Caco-2 (cell line): ENCODE measurements around the gene YWHAH. TPM values are rescaled to one million over a fixed set of nuclear protein-coding genes. Genes with fewer than 3 reads are reported as not detected.

Source experiments
- BruUV-seq: library from RNA; stranded (reverse); fragments of 400-500 nt; replicated peaks from 2 replicates; lab custom pipeline; 2021; lab: Mats Ljungman, UMichigan
- CTCF ChIA-PET: fragments of 300-600 bp; sonication (Branson Sonifier 250); formaldehyde crosslinking; loops from one replicate; lab custom pipeline; 2022; ENCODE audit warnings: antibody characterized with exemption; lab: Charles Lee
- POLR2A ChIA-PET: fragments of 300-600 bp; sonication (Branson Sonifier 250); formaldehyde crosslinking; loops from one replicate; lab custom pipeline; 2022; ENCODE audit warnings: antibody characterized with exemption; lab: Charles Lee
- DNase-seq, 2 experiments: peaks; one replicate each; pipeline versions ENCODE4 v3.0.0 to v3.0.0-alpha.2; 2020 to 2022
- H3K27me3 ChIP-seq: replicated peaks from 2 replicates; pipeline ENCODE4 v1.6.0; 2011; ENCODE audit warnings: low read length; ENCODE audit not compliant: control insufficient read depth, insufficient read depth
- H3K36me3 ChIP-seq: 2 replicates; pipeline ENCODE4 v1.5.1; 2011; ENCODE audit warnings: low read length; ENCODE audit not compliant: control insufficient read depth, insufficient read depth
- H3K4me1 ChIP-seq: fragments of 250-450 bp; sonication (Bioruptor Pico); 2 replicates; pipeline ENCODE4 v1.5.1; 2020; ENCODE audit warnings: mild to moderate bottlenecking
- H3K4me3 ChIP-seq: 2 replicates; pipeline ENCODE4 v1.5.1; 2011; ENCODE audit warnings: low read depth, mild to moderate bottlenecking, control low read depth, low read length
- H3K9me3 ChIP-seq: fragments of 250-450 bp; sonication (Bioruptor Pico); 2 replicates; pipeline ENCODE4 v1.5.1; 2020; ENCODE audit warnings: mild to moderate bottlenecking, moderate library complexity
- H3K27ac Mint-ChIP-seq: one replicate; pipeline ENCODE4 v1.8.0; 2022; ENCODE audit warnings: mixed read lengths; ENCODE audit not compliant: unreplicated experiment
- H3K27me3 Mint-ChIP-seq: one replicate; pipeline ENCODE4 v1.8.0; 2022; ENCODE audit warnings: mixed read lengths; ENCODE audit not compliant: insufficient read depth, unreplicated experiment
- H3K36me3 Mint-ChIP-seq: one replicate; pipeline ENCODE4 v1.8.0; 2022; ENCODE audit warnings: mild to moderate bottlenecking, mixed read lengths; ENCODE audit not compliant: insufficient read depth, unreplicated experiment
- H3K4me1 Mint-ChIP-seq: one replicate; pipeline ENCODE4 v1.8.0; 2022; ENCODE audit warnings: low read depth, mixed read lengths; ENCODE audit not compliant: unreplicated experiment
- H3K4me3 Mint-ChIP-seq: one replicate; pipeline ENCODE4 v1.8.0; 2022; ENCODE audit warnings: mild to moderate bottlenecking, moderate library complexity, mixed read lengths; ENCODE audit not compliant: unreplicated experiment
- H3K9me3 Mint-ChIP-seq: one replicate; pipeline ENCODE4 v1.8.0; 2022; ENCODE audit warnings: mixed read lengths; ENCODE audit not compliant: unreplicated experiment
- CTCF ChIP-seq, 2 experiments: fragments of 200-600 bp in 1 of 2; IDR thresholded peaks; 1 replicate in 1 of 2; 2 replicates in 1 of 2; pipeline versions ENCODE4 v1.5.1 to v1.8.0; 2011 to 2022; ENCODE audit warnings: antibody characterized with exemption in 1 of 2, control low read depth in 1 of 2, inconsistent platforms in 1 of 2, low read depth in 1 of 2, low read length in 1 of 2, mild to moderate bottlenecking in 1 of 2, moderate library complexity in 1 of 2; ENCODE audit not compliant: insufficient read depth in 1 of 2, severe bottlenecking in 1 of 2, unreplicated experiment in 1 of 2
- intact Hi-C: fragments of 100-400 bp; cut with micrococcal nuclease; formaldehyde crosslinking; loops from one replicate; pipeline ENCODE4 v1.10.0; 2022; ENCODE audit not compliant: unreplicated experiment
- total RNA-seq: library from RNA; stranded (reverse); gene quantifications from 2 replicates; pipeline ENCODE4 v1.2.3, GENCODE V29; 2022

YWHAH gene
- total RNA-seq, 1 experiment from 2014 or later: 135 TPM

GRCh38 chr22:31935961-31936635, 8.2 kb upstream of the YWHAH start:
- Histone ChIP-seq H3K9me3 (no peaks in the 10 kb centered on the region), H3K4me3 (no peak overlapping the region), H3K27me3 (no peaks in the 10 kb centered on the region), H3K36me3 (no peaks in the 10 kb centered on the region), H3K4me1 (no peaks in the 10 kb centered on the region)
- ChIA-PET CTCF (no interaction called here), POLR2A (no interaction called here)
- intact Hi-C loops: no loop called here
- H3K36me3 Mint-ChIP-seq: no peaks in the 10 kb centered on the region
- no peaks in the 10 kb centered on the region for H3K9me3 Mint-ChIP-seq
- no peaks in the 10 kb centered on the region for H3K27me3 Mint-ChIP-seq
- BruUV-seq: no TSS peak
- DNase-seq: no peak
- H3K4me3 Mint-ChIP-seq: no peak overlapping the region
- no peak overlapping the region for H3K27ac Mint-ChIP-seq
- no peaks in the 10 kb centered on the region for H3K4me1 Mint-ChIP-seq
- no peak for TF ChIP-seq CTCF (IDR thresholded peaks at IDR 0.05; ENCODE audit: insufficient read depth in 1 of 2, low read depth in 1 of 2, low read length in 1 of 2, severe bottlenecking in 1 of 2, unreplicated experiment in 1 of 2)

GRCh38 chr22:31937341-31937740, 7.0 kb upstream of the YWHAH start:
- H3K27me3 Mint-ChIP-seq: no peaks in the 10 kb centered on the region
- Histone ChIP-seq H3K4me3 (no peak overlapping the region), H3K4me1 (no peaks in the 10 kb centered on the region), H3K9me3 (no peaks in the 10 kb centered on the region), H3K27me3 (no peaks in the 10 kb centered on the region), H3K36me3 (no peaks in the 10 kb centered on the region)
- TF ChIP-seq CTCF (IDR thresholded peaks at IDR 0.05; ENCODE audit: insufficient read depth in 1 of 2, low read depth in 1 of 2, low read length in 1 of 2, severe bottlenecking in 1 of 2, unreplicated experiment in 1 of 2): no peak
- no peaks in the 10 kb centered on the region for H3K4me1 Mint-ChIP-seq
- CTCF ChIA-PET: no interaction called here
- H3K4me3 Mint-ChIP-seq: no peak overlapping the region
- intact Hi-C loops: no loop called here
- no peak overlapping the region for H3K27ac Mint-ChIP-seq
- no TSS peak for BruUV-seq
- POLR2A ChIA-PET: no interaction called here
- DNase-seq: no peak
- H3K36me3 Mint-ChIP-seq: no peaks in the 10 kb centered on the region
- no peaks in the 10 kb centered on the region for H3K9me3 Mint-ChIP-seq

GRCh38 chr22:31938296-31938695, 6.0 kb upstream of the YWHAH start:
- ChIA-PET CTCF (no interaction called here), POLR2A (no interaction called here)
- DNase-seq: no peak
- Mint-ChIP-seq H3K4me3 (no peak overlapping the region), H3K9me3 (no peaks in the 10 kb centered on the region), H3K27me3 (no peaks in the 10 kb centered on the region), H3K36me3 (no peaks in the 10 kb centered on the region), H3K27ac (no peak overlapping the region), H3K4me1 (no peaks in the 10 kb centered on the region)
- BruUV-seq: no TSS peak
- no peak for TF ChIP-seq CTCF (IDR thresholded peaks at IDR 0.05; ENCODE audit: insufficient read depth in 1 of 2, low read depth in 1 of 2, low read length in 1 of 2, severe bottlenecking in 1 of 2, unreplicated experiment in 1 of 2)
- intact Hi-C loops: no loop called here
- H3K4me3 ChIP-seq: no peak overlapping the region
- no peaks in the 10 kb centered on the region for H3K9me3 ChIP-seq
- no peaks in the 10 kb centered on the region for H3K27me3 ChIP-seq
- H3K36me3 ChIP-seq: no peaks in the 10 kb centered on the region
- H3K4me1 ChIP-seq: no peaks in the 10 kb centered on the region
